Umbilical cord (tissue), 2 donors: ENCODE measurements around the gene DAAM2. TPM values are rescaled to one million over a fixed set of nuclear protein-coding genes. Genes with fewer than 3 reads are reported as not detected.

Experiments used
- DNase-seq: peaks from one replicate; pipeline ENCODE4 v3.0.0-alpha.2; 2015; ENCODE audit warnings: low spot score
- total RNA-seq: library from RNA; depleted of rRNA; stranded (reverse); fragments of >200 nt; gene quantifications from one replicate; pipeline ENCODE4 v1.2.3, GENCODE V29; 2014; ENCODE audit warnings: low replicate concordance; ENCODE audit not compliant: insufficient read depth

Gene DAAM2
- total RNA-seq, 1 donor from 2014 or later, result 51.3 TPM

DNA sequence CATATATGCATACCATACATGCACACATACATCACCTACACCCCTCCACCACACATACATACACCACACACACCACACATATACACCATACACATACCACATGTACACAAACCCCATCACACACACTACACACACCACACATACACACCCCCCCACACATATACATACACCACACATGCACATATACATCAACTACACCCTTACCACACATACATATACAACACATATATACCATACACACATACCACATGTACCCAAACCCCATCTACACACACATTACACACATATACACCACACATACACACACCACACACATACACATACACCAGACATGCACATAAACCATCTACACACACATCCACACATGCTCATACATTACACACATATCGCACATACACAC lies 52.7 kb downstream of the DAAM2 start:
- no peak for DNase-seq

- peak; percentile 66 for DNase-seq
These were observed 55.0 kb downstream of the DAAM2 start for GRCh38 chr6:39847221-39847620.

- DNase-seq, result no peak
These were observed 56.0 kb downstream of the DAAM2 start for GRCh38 chr6:39848171-39848570.

GRCh38 chr6:39849228-39849627 lies 57.1 kb downstream of the DAAM2 start:
- DNase-seq, result no peak

- DNase-seq, result peak; percentile 42
These were observed 57.6 kb downstream of the DAAM2 start for GRCh38 chr6:39849764-39850163.

- DNase-seq, result peak; percentile 32
These were observed 58.6 kb downstream of the DAAM2 start for GRCh38 chr6:39850736-39851297.

DNA sequence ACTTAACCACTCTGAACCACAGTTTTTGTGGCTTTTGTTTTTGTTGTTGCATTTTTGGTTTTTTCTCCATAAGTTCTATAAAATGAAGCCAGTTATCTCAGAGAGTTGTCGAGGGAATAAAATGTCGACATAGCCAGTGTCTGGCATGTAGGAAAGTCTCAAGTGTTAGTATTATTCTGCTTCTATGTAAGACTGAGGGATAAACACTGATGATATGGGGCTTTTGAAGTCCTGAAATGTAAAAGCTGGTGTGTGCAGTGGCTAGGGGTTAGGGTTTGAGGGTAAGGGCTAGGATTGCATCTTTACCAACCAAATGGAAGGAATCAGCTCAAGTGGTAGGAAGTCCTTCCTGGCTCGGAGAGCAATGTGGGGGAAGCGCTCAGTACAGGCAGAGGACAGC lies 59.2 kb downstream of the DAAM2 start:
- DNase-seq, result peak; percentile 75

- DNase-seq, result no peak
These were observed 60.1 kb downstream of the DAAM2 start for GRCh38 chr6:39852324-39852723.

GRCh38 chr6:39853604-39854003 lies 61.4 kb downstream of the DAAM2 start:
- no peak for DNase-seq

GRCh38 chr6:39855356-39855995 lies 63.3 kb downstream of the DAAM2 start:
- peak; percentile 23 for DNase-seq

DNA sequence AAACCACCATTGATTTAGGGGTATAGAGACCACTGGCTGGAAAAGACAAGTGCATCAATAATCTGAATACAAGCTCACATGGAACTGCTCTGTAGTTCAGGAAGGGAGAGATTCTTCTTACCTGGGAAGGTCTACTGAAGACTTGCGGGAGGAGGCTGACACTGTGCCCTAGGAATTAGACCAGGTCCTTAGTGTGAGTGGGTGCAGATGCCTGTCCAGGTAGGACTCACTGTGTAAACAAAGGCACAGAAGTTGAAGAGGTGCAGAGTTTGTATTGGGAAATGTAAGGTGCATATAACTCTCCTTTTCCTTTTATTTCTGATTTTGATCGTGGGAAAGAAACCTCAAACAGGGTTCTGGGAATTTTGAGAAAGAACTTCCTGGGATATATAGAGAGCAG lies 66.8 kb downstream of the DAAM2 start:
- DNase-seq, result no peak

DNA sequence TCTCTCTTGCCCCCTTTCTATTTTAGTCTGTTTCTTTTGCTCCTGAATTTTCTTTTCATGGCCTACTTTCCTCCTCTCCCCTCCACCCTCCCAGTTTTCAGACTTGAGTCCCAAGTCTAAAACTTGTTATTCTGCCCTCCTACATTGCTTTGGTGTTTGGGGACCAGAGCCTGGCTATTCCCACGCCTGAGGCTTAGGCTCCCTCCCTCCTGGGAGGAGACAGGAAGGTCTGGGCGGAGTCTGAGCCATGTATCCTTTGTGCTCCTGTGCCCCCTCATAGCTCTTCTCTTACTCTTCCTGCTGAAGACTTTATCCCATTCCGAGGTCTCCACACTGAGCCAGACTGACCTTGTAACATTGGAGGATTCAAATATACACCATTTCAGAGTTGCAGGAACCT lies 69.5 kb downstream of the DAAM2 start:
- DNase-seq, result no peak

DNA sequence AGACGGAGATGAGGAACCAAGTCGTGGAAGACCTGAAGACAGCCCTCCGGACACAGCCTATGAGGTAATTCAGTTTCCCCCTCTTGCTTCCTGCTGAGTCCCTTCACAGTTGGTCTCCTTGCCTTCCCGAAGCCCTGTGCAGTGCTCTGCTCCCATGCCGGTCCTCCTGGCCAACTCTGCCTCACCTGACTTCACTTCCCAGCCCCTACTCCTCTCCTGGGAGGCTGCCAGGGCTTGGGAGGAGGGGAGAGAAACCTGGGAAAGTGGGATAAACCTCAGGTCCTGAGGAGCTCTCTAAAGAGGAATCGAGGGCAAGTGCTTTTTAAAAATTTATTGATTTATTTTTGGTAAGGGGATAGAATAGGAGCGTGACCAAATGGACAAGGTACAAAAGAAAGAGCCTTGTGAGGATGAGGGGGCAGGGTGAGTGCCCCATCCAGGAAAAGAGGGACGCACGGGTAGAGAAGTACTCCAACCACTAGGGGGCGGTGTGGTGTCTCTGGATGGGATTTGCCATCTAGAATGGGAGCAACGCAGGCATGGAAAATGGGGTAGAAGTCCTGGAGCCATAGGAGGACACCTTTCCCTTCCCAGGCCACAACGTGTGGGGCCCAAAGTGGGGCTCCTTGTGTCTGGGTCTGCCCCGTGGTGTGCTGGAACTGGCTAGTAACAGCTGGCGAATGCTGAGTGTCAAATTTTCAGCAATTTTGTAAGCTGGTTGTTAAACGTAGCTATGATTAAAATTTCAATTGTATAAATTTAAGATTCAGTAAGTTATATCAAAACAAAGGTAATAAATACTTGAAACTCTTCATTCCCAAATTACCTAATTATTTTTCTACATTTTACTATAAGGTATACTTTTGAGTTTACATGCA lies 73.1 kb downstream of the DAAM2 start:
- DNase-seq, result no peak

GRCh38 chr6:39867592-39867991 lies 75.4 kb downstream of the DAAM2 start:
- no peak for DNase-seq

- no peak for DNase-seq
These were observed 78.8 kb downstream of the DAAM2 start for GRCh38 chr6:39870950-39871349.

- DNase-seq, result no peak
These were observed 81.3 kb downstream of the DAAM2 start for GRCh38 chr6:39873439-39873838.

- no peak for DNase-seq
These were observed 83.9 kb downstream of the DAAM2 start for GRCh38 chr6:39876111-39876510.

GRCh38 chr6:39876826-39877225 lies 84.7 kb downstream of the DAAM2 start:
- no peak for DNase-seq

GRCh38 chr6:39879535-39879934 lies 87.4 kb downstream of the DAAM2 start:
- no peak for DNase-seq

GRCh38 chr6:39880594-39880993 lies 88.4 kb downstream of the DAAM2 start:
- no peak for DNase-seq

GRCh38 chr6:39881851-39882530 lies 89.8 kb downstream of the DAAM2 start:
- peak; percentile 89 for DNase-seq

- peak; percentile 93 for DNase-seq
These were observed 90.3 kb downstream of the DAAM2 start for GRCh38 chr6:39882531-39882899.
